Activated naive CD4-positive, alpha-beta T cell (primary cell): ENCODE data around the gene OR5AP2.
"Not testable (repeated sequence)": the region's sequence is repeated elsewhere in the genome, so short reads cannot be mapped to it uniquely, and the experiment has no call there.

Experiments
- DNase-seq, 4 experiments: peaks; one replicate each; lab custom pipeline; 2025; lab: John Stamatoyannopoulos, UW

The OR5AP2 gene

DNA sequence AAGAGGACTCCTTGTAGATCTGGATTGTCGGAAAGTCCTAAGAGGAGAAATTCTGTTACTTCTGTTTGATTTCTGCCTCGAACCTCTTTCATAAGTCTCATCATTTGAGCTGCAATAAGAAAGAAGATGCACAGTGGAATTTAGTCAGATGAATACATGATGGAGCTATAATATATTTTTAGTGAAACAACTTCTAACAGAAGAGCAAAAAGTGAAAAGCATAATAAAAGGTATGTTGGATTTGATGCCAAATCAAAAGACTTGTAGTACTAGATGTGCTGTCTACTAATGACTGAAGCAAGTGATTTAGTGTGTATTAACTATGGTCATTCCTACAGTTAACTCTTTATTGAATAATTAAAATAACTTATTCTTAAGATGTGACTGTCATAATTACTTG, at the start of gene OR5AP2:
OR5AP2 (minus strand) TSS at position 101 of the 400 bp plus-strand sequence; CDS start at position 101, 0 bp downstream.
- DNase-seq: no peak

GRCh38 chr11:56691179-56691578, 48.9 kb upstream of the OR5AP2 start:
- not testable (repeated sequence) for DNase-seq

DNA sequence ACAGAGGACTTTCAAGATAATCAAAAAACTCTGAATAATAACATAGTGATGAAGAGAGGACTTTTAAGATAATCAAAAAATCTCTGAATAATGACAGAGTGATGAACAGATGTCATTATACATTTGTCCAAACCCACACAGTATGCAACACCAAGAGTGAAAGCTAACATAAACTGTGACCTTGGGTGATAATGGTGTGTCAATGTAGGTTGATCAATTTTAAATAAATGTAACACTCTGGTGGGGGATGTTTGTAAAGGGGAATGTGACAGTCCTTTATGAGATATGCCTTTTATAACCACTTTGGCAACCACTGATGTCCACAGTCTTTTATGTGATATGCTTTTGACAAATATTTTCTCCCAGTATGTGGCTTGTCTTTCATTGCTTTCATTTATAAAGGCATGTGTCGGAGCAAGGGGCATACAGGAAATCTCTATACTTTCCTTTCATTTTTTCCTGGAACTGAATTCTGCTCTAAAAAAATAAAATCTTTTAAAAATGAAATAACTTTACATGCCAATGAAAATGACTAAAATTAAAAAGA, 46.4 kb upstream of the OR5AP2 start:
- DNase-seq: no peak

DNA sequence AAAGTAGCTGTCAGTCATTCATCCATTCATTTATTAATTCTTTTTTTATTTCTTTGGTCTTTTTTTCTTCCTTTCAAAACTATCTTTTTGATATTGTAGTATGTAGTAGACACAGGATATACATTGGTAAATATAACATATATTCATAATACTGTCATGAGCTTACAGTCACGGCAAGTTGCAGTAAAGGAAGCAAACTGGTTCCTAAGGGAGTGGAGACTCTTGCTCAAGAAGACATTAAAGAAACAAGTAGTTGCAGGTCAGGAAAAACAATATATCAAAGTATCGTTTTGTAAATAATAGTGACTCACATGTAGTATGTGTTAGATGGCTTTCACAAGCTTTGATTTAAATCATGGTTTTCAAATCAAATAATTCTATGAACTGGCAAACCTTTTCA, 28.7 kb upstream of the OR5AP2 start:
- no peak for DNase-seq

GRCh38 chr11:56663386-56663785, 21.1 kb upstream of the OR5AP2 start, which contains the start of gene OR5AR1:
Gene OR5AR1 (plus strand): TSS chr11:56663686. CDS start chr11:56663686, 0 bp downstream.
- no peak for DNase-seq

DNA sequence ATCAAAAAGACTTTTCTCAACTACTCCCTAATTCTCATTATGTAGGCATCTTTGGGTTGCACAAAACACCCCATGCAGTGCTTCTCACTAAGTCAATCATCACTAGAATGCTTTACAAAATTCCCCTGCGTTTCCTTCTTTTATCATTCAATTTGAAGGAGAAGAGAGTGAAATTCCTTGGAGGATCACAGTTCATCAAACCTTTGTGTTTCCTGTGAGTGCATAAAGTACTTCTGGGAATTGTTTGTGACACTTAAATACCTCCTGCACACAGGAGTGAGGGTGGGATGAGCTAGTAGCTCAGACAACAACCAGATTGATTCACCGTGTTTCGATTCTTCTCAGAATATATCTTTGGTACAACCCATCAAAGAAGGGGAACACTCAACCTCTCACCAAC, 17.5 kb upstream of the OR5AP2 start:
- DNase-seq: no peak

GRCh38 chr11:56637500-56637899, 4.7 kb downstream of the OR5AP2 start:
- no peak for DNase-seq

DNA sequence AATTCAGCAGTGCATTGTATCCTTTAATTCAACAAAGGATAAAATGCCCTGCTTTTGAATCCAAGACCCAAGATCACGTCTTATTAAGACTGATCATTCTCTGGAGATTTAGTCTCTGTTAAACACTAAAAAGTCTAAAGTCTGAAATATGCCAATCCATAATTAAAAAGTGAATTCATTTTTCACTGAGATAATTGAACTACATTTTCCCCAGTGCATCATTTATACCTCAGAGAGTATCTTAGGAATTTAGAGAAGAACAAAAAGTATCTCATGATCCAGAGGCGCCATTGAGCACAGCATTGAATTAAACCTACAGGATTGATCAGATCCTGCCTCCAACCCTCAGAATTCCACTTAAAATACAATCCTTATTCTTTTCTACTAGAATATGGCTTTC, 5.4 kb downstream of the OR5AP2 start:
- DNase-seq: no peak

DNA sequence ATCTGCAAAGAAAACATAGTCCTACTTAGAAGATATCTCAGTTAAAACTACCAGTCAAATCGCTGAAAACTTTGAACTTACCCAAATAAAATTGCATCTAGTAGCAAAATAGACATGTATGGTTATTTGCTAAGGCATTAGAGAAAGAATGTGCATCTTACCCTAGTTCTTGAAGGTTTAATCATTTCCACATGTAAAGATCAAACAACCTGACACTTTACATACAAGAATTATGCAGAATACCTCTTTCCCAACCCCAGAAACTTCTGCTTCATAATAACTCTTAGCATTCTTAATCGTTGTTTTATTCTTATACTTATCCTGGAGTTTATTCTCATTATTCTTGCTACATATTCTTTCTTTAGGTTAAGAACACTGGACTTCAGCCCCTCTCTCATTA, 9.9 kb downstream of the OR5AP2 start:
- DNase-seq: no peak

GRCh38 chr11:56625946-56626345, 16.3 kb downstream of the OR5AP2 start:
- DNase-seq: no peak

DNA sequence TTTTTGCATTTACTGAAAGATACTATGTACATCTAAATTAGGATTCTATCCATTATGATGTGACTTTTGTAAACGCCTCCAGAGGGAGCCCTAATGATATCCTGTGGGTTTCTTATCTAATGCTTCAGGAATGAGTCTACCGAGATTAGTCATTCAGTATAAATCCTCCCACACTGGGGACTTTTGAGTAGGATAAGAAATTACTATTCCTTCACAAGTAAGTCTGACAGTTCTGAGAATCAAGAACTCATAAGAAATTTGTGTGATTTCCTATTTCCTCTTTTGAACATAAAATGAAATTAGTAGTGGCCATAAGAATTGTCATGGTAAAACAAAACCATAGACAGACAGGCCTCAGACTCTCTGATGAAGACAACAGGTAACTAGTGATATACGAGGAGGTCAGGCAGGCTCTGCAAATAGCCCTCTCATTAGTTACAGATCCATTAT, 17.6 kb downstream of the OR5AP2 start:
- DNase-seq: no peak

GRCh38 chr11:56611174-56611573, 31.1 kb downstream of the OR5AP2 start:
- no peak for DNase-seq

DNA sequence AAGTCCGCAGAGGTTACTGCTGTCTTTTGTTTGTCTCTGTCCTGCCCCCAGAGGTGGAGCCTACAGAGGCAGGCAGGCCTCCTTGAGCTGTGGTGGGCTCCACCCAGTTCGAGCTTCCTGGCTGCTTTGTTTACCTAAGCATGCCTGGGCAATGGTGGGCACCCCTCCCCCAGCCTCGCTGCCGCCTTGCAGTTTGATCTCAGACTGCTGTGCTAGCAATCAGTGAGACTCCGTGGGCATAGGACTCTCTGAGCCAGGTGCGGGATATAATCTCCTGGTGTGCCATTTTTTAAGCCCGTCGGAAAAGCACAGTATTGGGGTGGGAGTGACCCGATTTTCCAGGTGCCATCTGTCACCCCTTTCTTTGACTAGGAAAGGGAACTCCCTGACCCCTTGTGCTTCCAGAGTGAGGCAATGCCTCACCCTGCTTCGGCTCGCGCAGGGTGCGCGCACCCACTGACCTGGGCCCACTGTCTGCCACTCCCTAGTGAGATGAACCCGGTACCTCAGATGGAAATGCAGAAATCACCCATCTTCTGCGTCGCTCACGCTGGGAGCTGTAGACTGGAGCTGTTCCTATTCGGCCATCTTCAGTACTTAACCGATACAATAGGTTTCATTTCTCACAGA, 50.0 kb downstream of the OR5AP2 start:
- not testable (repeated sequence) for DNase-seq
